ENCODE measurements around the gene SRD5A1. TPM values are rescaled to one million over a fixed set of nuclear protein-coding genes. Genes with fewer than 3 reads are reported as not detected.

The SRD5A1 gene
- total RNA-seq, 1 experiment from 2014 or later: 29.9 TPM

- H3K27me3 ChIP-seq (ENCODE audit: insufficient read depth, low read length): peaks cover 3% of the 10 kb centered on the region; the same call in 1 of the 2 replicates
- no peak overlapping the region for H3K4ac ChIP-seq (ENCODE audit: low read depth, low read length)
- H3K9me3 ChIP-seq (ENCODE audit: control insufficient read depth, low read depth, low read length): no peaks in the 10 kb centered on the region
- no peak overlapping the region for H4K5ac ChIP-seq (ENCODE audit: insufficient read length, low read depth, low read length)
- no peaks in the 10 kb centered on the region for H4K20me1 ChIP-seq (ENCODE audit: control insufficient read depth, insufficient read depth, insufficient read length)
- Mint-ChIP-seq H3K27me3 (ENCODE audit: low read depth) (peaks cover 51% of the 10 kb centered on the region), H3K27ac (no peak overlapping the region), H3K9me3 (no peaks in the 10 kb centered on the region), H3K4me3 (no peak overlapping the region), H3K36me3 (ENCODE audit: insufficient read depth in 1 of 3, low read depth in 3 of 3) (no peaks in the 10 kb centered on the region), H3K4me1 (peaks cover 3 to 7% of the 10 kb centered on the region in 2 experiments)
- H3K23me2 ChIP-seq (ENCODE audit: insufficient read length, low read depth, low read length, poor library complexity, severe bottlenecking): peaks cover 5% of the 10 kb centered on the region
- H3K27ac ChIP-seq (ENCODE audit: insufficient read length, low read depth, low read length): no peak overlapping the region
- WGBS (ENCODE audit: extremely low coverage, insufficient read length, low lambda C conversion rate): no CpG with 5 or more reads among the region's 9 CpGs
- H3K23ac ChIP-seq (ENCODE audit: insufficient read length, low read depth, low read length): no peak overlapping the region
- no peak overlapping the region for H3K56ac ChIP-seq (ENCODE audit: insufficient read length, low read depth, low read length)
- no peak overlapping the region for H2BK120ac ChIP-seq (ENCODE audit: low read depth, low read length, poor library complexity, severe bottlenecking)
- H2AK5ac ChIP-seq (ENCODE audit: insufficient read length, low read length): no peak overlapping the region
- no peak overlapping the region for H3T11ph ChIP-seq (ENCODE audit: low read length)
- H3K4me1 ChIP-seq (ENCODE audit: insufficient read depth, low read length): no peaks in the 10 kb centered on the region
- no peak overlapping the region for H3K9ac ChIP-seq (ENCODE audit: extremely low read depth, insufficient read length, low read length)
- TF ChIP-seq, protein P1, sequence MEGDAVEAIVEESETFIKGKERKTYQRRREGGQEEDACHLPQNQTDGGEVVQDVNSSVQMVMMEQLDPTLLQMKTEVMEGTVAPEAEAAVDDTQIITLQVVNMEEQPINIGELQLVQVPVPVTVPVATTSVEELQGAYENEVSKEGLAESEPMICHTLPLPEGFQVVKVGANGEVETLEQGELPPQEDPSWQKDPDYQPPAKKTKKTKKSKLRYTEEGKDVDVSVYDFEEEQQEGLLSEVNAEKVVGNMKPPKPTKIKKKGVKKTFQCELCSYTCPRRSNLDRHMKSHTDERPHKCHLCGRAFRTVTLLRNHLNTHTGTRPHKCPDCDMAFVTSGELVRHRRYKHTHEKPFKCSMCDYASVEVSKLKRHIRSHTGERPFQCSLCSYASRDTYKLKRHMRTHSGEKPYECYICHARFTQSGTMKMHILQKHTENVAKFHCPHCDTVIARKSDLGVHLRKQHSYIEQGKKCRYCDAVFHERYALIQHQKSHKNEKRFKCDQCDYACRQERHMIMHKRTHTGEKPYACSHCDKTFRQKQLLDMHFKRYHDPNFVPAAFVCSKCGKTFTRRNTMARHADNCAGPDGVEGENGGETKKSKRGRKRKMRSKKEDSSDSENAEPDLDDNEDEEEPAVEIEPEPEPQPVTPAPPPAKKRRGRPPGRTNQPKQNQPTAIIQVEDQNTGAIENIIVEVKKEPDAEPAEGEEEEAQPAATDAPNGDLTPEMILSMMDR (conservative IDR thresholded peaks at IDR 0.05): no peak
- no peaks in the 10 kb centered on the region for H3K79me1 ChIP-seq (ENCODE audit: insufficient read depth, low read depth, low read length, poor library complexity, severe bottlenecking)
- no peak for DNase-seq
- H3K14ac ChIP-seq (ENCODE audit: insufficient read depth, low read length): no peak overlapping the region
- H3K79me2 ChIP-seq (ENCODE audit: insufficient read depth, low read length): no peaks in the 10 kb centered on the region
- H3K18ac ChIP-seq (ENCODE audit: insufficient read length, low read depth, low read length): no peak overlapping the region
- H4K8ac ChIP-seq (replicated peaks; ENCODE audit: insufficient read length, low read depth, low read length): no peak overlapping the region
- no peak overlapping the region for H4K91ac ChIP-seq (ENCODE audit: insufficient read length, low read depth, low read length)
- no peak overlapping the region for H2BK5ac ChIP-seq (ENCODE audit: insufficient read length, low read length)
- H3K4me2 ChIP-seq (ENCODE audit: insufficient read depth, insufficient read length, low read length): no peak overlapping the region
- no peak overlapping the region for H2BK15ac ChIP-seq (ENCODE audit: low read depth, low read length)
- no peak overlapping the region for H2BK12ac ChIP-seq (ENCODE audit: insufficient read length, low read depth, low read length)
- H2BK20ac ChIP-seq (ENCODE audit: low read depth, low read length, poor library complexity, severe bottlenecking): no peak overlapping the region
- H2AFZ ChIP-seq (ENCODE audit: low read length): no peak overlapping the region
Observed at GRCh38 chr5:6587171-6587570, 46.1 kb upstream of the SRD5A1 start.

Measured in H9 (cell line).